ENCODE data around the gene MOSPD3. TPM values are rescaled to one million over a fixed set of nuclear protein-coding genes. Genes with fewer than 3 reads are reported as not detected.

The MOSPD3 gene
- total RNA-seq, 2 experiments from 2014 or later, result 12.3 to 13.0 TPM

DNA sequence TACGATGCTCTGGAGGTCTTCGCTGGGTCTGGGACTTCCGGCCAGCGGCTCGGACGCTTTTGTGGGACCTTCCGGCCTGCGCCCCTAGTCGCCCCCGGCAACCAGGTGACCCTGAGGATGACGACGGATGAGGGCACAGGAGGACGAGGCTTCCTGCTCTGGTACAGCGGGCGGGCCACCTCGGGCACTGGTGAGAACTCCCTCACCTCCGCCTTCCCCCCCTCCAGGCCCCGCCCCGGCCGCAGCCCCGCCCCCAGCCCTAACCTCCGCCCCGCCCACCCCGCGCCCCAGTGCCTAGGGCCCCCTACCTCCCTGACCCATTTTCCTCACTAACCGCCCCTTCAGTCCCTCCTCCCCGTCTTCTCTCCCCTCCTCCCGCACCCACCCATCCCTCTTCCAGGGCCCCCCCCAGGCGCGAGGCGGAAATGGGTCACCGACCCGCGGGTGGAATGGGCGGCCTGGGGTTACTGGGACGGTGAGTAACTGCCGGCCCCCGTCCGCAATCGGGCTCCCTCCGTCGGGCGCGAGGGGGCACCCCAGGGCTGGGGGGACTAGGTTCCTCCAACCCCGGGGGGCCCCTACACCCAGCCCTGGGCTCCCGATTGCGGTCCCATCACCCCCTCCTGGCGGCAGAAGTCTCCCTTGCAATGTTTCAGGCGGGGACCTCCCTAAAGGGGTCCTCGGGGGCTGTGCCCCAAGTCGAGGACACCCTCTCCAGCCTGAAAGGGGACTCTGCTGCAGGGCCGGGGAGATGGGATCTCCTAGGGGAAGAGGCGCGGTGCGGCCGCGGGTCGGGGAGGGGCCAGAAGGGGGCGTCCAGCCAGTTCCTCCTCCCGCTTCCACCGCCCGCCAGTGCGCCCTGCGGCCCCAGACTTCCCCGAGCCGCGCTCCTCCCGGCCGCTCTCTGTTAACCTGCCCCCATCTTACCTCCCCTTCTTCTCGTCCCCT, 8.0 kb upstream of the MOSPD3 start:
- peak; percentile 77 for DNase-seq
- Mint-ChIP-seq H3K9me3 (no peaks in the 10 kb centered on the region), H3K27ac (peak overlapping the region; percentile 67), H3K4me3 (peak overlapping the region; percentile 75), H3K36me3 (ENCODE audit: low read depth) (no peaks in the 10 kb centered on the region), H3K27me3 (ENCODE audit: low read depth) (no peaks in the 10 kb centered on the region), H3K4me1 (ENCODE audit: low read depth) (peaks cover 12% of the 10 kb centered on the region)
- intact Hi-C loops (cut with micrococcal nuclease), result loop anchor here (1.0 to 2.0 kb wide), 5 partner anchors 8 to 248 kb away; partner anchors contain the start of genes FBXO24, LRCH4, MOSPD3 and SLC12A9
- CTCF ChIA-PET, result interaction anchor here (0.8 to 1.4 kb wide), 4 partner anchors 87 to 122 kb away, joined by 3 to 8 read pairs (median 4); partner anchors contain the start of gene POP7

DNA sequence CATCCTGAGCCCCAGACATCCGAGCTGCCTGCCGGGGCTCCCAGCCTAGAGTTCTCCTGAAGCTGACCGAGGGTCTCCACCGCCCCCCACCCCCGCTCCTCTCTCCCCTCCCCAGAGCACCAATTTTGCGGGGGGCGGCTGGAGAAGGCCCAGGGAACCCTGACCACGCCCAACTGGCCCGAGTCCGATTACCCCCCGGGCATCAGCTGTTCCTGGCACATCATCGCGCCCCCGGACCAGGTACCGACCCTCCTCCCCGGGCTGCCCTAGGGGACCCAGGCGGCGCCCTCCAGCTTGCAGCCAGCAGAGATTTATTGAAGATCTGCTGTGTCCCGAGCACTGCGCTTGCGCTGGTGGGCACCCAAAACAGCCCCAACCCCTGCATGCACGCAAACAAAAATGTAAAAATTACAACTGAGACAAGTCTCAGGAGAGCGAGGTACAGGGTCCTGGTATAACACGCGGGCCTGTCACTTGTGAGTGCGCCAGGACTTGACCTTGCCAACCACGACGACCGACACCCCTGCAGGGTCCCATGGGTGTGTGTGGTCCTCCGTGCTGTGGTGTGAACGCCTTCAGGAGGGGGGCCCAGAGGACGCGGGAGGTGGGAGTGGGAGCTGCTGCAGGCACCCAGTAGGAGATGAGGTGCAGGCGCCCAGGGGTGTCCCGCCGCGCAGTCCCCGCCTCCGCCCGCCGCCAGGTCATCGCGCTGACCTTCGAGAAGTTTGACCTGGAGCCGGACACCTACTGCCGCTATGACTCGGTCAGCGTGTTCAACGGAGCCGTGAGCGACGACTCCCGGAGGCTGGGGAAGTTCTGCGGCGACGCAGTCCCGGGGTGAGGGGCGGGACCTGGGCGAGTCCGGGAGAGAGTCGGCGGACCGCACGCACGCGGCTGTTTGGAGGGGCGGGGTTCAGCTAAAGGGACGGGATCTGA, 7.1 kb upstream of the MOSPD3 start:
- Mint-ChIP-seq H3K4me1 (ENCODE audit: low read depth) (peaks cover 12% of the 10 kb centered on the region), H3K36me3 (ENCODE audit: low read depth) (no peaks in the 10 kb centered on the region)

DNA sequence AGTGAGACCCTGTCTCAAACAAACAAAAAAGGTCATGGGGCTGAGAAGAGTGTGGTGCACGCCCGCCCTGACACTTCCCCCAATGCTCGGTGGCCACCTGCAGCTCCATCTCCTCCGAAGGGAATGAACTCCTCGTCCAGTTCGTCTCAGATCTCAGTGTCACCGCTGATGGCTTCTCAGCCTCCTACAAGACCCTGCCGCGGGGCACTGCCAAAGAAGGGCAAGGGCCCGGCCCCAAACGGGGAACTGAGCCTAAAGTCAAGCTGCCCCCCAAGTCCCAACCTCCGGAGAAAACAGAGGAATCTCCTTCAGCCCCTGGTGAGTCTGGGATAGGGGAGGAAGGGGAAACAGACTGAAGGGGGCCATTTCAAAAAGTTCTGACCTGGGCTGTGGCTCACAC, 6.0 kb upstream of the MOSPD3 start:
- DNase-seq, result no peak
- H3K36me3 Mint-ChIP-seq (ENCODE audit: low read depth), result no peaks in the 10 kb centered on the region
- no peak overlapping the region for H3K27ac Mint-ChIP-seq
- H3K27me3 Mint-ChIP-seq (ENCODE audit: low read depth), result no peaks in the 10 kb centered on the region
- no peaks in the 10 kb centered on the region for H3K9me3 Mint-ChIP-seq
- no peak overlapping the region for H3K4me3 Mint-ChIP-seq
- H3K4me1 Mint-ChIP-seq (ENCODE audit: low read depth), result peaks cover 12% of the 10 kb centered on the region
- intact Hi-C loops (cut with micrococcal nuclease), result no loop called here
- CTCF ChIA-PET, result interaction anchor here (1.0 to 1.9 kb wide), 2 partner anchors 22 to 42 kb away, joined by 3 to 7 read pairs; no protein-coding TSS in a partner anchor

More for the DNA sequence above, 7.1 kb upstream of the MOSPD3 start:
- Mint-ChIP-seq H3K9me3 (no peaks in the 10 kb centered on the region), H3K4me3 (peak overlapping the region; percentile 75), H3K27me3 (ENCODE audit: low read depth) (no peaks in the 10 kb centered on the region), H3K27ac (no peak overlapping the region)
- DNase-seq, result peak; percentile 40
- intact Hi-C loops (cut with micrococcal nuclease), result loop anchor here (1.0 to 2.0 kb wide), 5 partner anchors 7 to 247 kb away; partner anchors contain the start of genes FBXO24, LRCH4, MOSPD3 and SLC12A9
- CTCF ChIA-PET, result interaction anchor here (0.7 to 1.9 kb wide), 6 partner anchors 19 to 100 kb away, joined by 3 to 8 read pairs (median 3); partner anchors contain the start of gene POP7

DNA sequence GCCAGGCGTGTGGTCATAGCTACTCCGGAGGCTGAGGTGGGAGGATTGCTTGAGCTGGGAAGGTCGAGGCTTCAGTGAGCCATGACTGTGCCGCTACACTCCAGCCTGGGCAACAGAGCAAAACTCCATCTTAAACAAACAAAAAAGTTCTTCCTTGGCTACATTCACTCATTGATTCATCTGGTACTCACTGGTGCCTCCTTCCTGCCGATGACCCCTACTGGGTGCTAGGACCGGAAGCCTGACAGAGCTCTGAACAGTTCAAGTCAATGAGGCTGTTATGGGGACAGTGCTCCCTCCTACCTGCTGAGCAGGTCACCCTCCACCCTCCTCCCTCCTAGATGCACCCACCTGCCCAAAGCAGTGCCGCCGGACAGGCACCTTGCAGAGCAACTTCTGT, 5.2 kb upstream of the MOSPD3 start:
- Mint-ChIP-seq H3K36me3 (ENCODE audit: low read depth) (no peaks in the 10 kb centered on the region), H3K4me1 (ENCODE audit: low read depth) (peaks cover 12% of the 10 kb centered on the region), H3K4me3 (no peak overlapping the region), H3K27ac (no peak overlapping the region), H3K9me3 (no peaks in the 10 kb centered on the region), H3K27me3 (ENCODE audit: low read depth) (no peaks in the 10 kb centered on the region)
- intact Hi-C loops (cut with micrococcal nuclease), result no loop called here
- CTCF ChIA-PET, result interaction anchor here (0.6 to 1.0 kb wide), 2 partner anchors 9 to 27 kb away, joined by 3 read pairs; no protein-coding TSS in a partner anchor
- no peak for DNase-seq

DNA sequence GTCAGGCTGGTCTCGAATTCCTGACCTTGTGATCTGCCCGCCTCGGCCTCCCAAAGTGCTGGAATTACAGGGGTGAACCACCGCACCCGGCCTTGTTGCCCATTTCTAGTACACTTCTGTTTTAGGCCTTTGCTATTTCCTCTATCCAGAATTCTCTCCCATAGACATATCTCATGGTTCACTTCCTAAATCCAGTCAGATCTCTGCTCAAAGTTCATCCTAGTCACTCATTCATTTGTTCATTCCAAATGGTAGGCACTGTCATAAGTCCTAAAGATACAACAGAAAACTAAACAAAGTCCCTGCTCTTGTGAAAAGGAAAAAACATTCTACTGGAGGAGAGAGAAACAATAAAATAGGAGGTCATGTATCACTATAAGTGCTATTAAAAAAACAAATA, 2.4 kb upstream of the MOSPD3 start:
- intact Hi-C loops (cut with micrococcal nuclease), result loop anchor here (5.0 kb wide), 1 partner anchor 277 kb away; the partner anchor contains the start of gene UFSP1
- H3K4me3 Mint-ChIP-seq, result no peak overlapping the region
- H3K9me3 Mint-ChIP-seq, result no peaks in the 10 kb centered on the region
- H3K27ac Mint-ChIP-seq, result no peak overlapping the region
- no peaks in the 10 kb centered on the region for H3K27me3 Mint-ChIP-seq (ENCODE audit: low read depth)
- no peak for DNase-seq
- CTCF ChIA-PET, result interaction anchor here (0.6 to 1.6 kb wide), 2 partner anchors 24 to 28 kb away, joined by 3 to 4 read pairs; no protein-coding TSS in a partner anchor
- H3K4me1 Mint-ChIP-seq (ENCODE audit: low read depth), result peaks cover 18% of the 10 kb centered on the region
- no peaks in the 10 kb centered on the region for H3K36me3 Mint-ChIP-seq (ENCODE audit: low read depth)

DNA sequence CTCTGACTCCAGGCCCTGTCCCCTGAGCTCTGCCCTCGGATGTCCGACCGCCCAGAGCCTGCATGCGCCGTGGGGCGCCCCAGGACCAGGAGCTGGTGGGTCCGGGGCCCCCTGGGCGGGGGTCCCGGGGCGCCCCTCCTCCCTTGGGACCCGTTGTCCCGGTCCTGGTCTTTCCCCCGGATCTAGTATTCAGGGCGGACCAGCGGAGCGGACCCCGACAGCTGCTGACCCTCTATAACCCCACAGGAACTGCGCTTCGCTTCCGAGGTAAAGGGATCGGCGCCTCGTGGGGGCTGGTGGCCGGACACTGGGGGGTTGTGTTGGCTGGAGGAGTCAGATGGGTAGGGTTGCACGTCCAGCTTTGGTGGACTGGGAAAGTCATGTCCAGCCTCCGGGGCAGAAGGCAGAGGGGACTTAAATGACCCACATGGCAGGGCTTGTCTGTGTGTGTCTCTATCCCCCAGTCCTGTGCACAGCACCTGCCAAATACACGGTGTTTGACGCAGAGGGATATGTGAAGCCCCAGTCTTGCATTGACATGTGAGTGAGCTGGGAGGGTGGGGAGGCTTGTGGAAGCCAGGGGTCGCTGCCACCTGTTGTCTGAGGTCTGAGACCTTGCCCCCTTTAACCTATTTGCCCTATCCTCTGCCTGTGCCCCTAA, 520 bp downstream of the MOSPD3 start:
- Mint-ChIP-seq H3K9me3 (no peaks in the 10 kb centered on the region), H3K27ac (peak overlapping the region; percentile 31), H3K27me3 (ENCODE audit: low read depth) (no peaks in the 10 kb centered on the region), H3K4me1 (ENCODE audit: low read depth) (peaks cover 13% of the 10 kb centered on the region), H3K4me3 (peak overlapping the region; percentile 98), H3K36me3 (ENCODE audit: low read depth) (no peaks in the 10 kb centered on the region)
- CTCF ChIA-PET, result interaction anchor here (0.6 to 3.9 kb wide), 13 partner anchors 14 to 172 kb away, joined by 3 to 20 read pairs (median 4); partner anchors contain the start of gene POP7
- DNase-seq, result peak; percentile 51
- intact Hi-C loops (cut with micrococcal nuclease), result loop anchor here (1.0 to 5.0 kb wide), 10 partner anchors 9 to 274 kb away; partner anchors contain the start of genes AGFG2, FBXO24, LRCH4 and MEPCE

DNA sequence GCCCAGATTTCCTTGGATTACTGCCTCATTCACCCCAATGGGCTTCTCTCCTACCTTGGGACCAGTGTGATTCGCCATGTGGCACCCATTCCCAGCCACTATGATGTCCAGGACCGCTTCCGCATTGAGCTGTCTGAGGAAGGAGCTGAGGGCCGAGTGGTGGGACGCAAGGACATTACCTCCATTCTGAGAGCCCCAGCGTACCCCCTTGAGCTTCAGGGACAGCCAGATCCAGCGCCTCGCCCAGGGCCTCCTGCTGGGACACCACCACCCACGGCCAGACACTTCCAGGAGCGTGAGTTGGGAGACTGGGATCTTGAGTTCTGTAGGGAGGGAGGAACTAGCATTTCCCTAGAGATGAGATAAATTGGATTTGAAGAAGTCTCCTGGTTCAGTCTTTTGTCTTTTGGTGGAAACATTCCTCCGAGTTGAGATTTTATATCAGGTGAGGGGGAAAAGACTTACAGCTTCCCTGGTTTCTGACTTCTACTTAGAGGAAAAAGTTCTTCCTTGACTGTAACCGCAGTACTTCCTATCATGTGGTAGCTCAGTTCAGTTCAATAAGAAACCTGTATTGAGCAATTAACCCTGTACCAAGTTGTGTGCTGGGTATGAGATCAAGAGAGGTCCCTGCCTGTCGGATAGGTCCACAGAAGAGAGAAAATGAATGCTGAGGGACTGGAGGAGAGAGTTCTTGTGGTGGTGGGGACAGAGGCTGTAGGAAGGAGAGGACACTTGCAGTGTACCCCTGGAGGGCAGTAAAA, 1.3 kb downstream of the MOSPD3 start:
- Mint-ChIP-seq H3K27ac (no peak overlapping the region), H3K4me3 (peak overlapping the region; percentile 73), H3K36me3 (ENCODE audit: low read depth) (no peaks in the 10 kb centered on the region), H3K27me3 (ENCODE audit: low read depth) (no peaks in the 10 kb centered on the region), H3K4me1 (ENCODE audit: low read depth) (peaks cover 13% of the 10 kb centered on the region), H3K9me3 (no peaks in the 10 kb centered on the region)
- CTCF ChIA-PET, result interaction anchor here (0.9 to 3.9 kb wide), 7 partner anchors 16 to 136 kb away, joined by 3 to 20 read pairs (median 5); partner anchors contain the start of gene POP7
- DNase-seq, result no peak
- intact Hi-C loops (cut with micrococcal nuclease), result loop anchor here (2.0 to 5.0 kb wide), 2 partner anchors 61 to 274 kb away; partner anchors contain the start of gene UFSP1

DNA sequence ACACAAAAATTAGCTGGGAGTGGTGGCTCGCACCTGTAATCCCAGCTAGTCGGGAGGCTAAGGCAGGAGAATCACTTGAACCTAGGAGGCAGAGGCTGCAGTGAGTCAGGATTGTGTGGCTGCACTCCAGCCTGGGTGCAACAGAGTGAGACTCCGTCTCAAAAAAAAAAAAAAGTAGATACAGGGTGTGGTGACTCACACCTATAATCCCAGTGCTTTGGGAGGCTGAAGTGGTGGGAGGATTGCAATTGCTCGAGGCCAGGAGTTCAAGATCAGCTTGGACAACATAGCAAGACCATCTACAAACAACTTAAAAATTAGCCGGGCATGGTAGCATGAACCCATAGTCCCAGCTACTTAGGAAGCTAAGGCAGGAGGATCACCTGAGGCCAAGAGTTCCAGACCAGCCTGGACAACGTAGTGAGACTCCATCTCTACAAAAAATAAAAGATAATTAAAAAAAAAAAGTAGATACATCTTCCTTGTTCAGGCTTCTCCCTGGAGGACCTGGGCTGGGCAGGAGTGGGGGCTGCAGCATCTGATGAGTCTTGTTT, 2.0 kb downstream of the MOSPD3 start:
- no peaks in the 10 kb centered on the region for H3K9me3 Mint-ChIP-seq
- CTCF ChIA-PET, result interaction anchor here (0.9 to 3.9 kb wide), 7 partner anchors 15 to 137 kb away, joined by 3 to 20 read pairs (median 4); partner anchors contain the start of gene POP7
- peaks cover 13% of the 10 kb centered on the region for H3K4me1 Mint-ChIP-seq (ENCODE audit: low read depth)
- no peak overlapping the region for H3K4me3 Mint-ChIP-seq
- no peaks in the 10 kb centered on the region for H3K36me3 Mint-ChIP-seq (ENCODE audit: low read depth)
- DNase-seq, result no peak
- no peak overlapping the region for H3K27ac Mint-ChIP-seq
- no peaks in the 10 kb centered on the region for H3K27me3 Mint-ChIP-seq (ENCODE audit: low read depth)
- intact Hi-C loops (cut with micrococcal nuclease), result loop anchor here (5.0 kb wide), 1 partner anchor 273 kb away; the partner anchor contains the start of gene UFSP1

DNA sequence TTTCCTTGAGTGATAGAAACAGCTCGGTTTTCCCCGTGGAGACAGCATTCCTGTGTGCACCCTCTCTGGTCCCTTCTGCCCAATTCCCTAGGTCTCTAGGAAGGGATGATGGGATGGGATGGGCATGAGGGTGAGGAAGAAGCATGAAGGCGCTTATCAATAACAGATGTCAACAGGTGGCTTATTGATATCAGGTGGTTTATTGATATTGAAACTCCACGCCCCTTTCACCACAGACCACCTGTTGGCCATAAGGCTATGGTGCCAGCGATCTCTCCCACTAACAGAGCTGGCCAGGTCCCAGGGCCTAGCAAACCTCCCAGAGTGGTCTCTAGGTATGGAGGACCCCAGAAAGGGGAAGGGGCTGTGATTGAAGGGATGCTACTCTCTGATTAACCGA, 7.9 kb downstream of the MOSPD3 start:
- Mint-ChIP-seq H3K27ac (no peak overlapping the region), H3K4me3 (no peak overlapping the region), H3K4me1 (ENCODE audit: low read depth) (no peaks in the 10 kb centered on the region), H3K27me3 (ENCODE audit: low read depth) (no peaks in the 10 kb centered on the region), H3K9me3 (no peaks in the 10 kb centered on the region), H3K36me3 (ENCODE audit: low read depth) (no peaks in the 10 kb centered on the region)
- CTCF ChIA-PET, result interaction anchor here (0.7 to 1.4 kb wide), 3 partner anchors 14 to 85 kb away, joined by 3 to 4 read pairs (median 3); partner anchors contain the start of gene POP7
- DNase-seq, result no peak
- intact Hi-C loops (cut with micrococcal nuclease), result no loop called here

DNA sequence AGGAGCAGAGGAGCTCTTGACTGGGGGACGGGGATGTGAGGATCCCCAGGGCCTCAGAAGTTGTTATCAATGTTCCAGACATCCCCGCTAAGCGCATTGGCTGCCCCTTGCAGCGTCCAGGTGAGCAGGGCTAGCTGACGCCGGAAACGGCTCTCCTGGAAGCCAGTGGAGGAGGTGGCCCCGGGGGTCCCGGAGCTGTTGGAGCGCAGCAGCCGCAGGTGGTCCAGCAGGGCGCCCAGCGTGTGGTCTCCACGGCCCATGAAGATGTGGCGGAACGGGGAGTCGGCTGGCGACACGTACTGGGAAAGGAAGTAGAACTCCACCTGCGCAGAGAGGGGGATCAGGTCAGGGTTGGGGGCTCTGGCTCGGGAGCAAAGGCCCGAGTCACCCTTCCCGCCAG, 8.5 kb downstream of the MOSPD3 start:
- Mint-ChIP-seq H3K4me1 (ENCODE audit: low read depth) (peaks cover 2% of the 10 kb centered on the region), H3K36me3 (ENCODE audit: low read depth) (no peaks in the 10 kb centered on the region), H3K27ac (no peak overlapping the region), H3K4me3 (no peak overlapping the region), H3K9me3 (no peaks in the 10 kb centered on the region), H3K27me3 (ENCODE audit: low read depth) (no peaks in the 10 kb centered on the region)
- DNase-seq, result no peak
- intact Hi-C loops (cut with micrococcal nuclease), result no loop called here
- CTCF ChIA-PET, result interaction anchor here (0.7 to 1.1 kb wide), 2 partner anchors 14 to 70 kb away, joined by 3 read pairs; no protein-coding TSS in a partner anchor

Data from activated naive CD4-positive, alpha-beta T cell treated with anti-CD3 and anti-CD28 coated beads for 36 hours (primary cell).